Activated CD8-positive, alpha-beta memory T cell treated with anti-CD3 and anti-CD28 coated beads, Interleukin-2, amount 50 U/mL, for 1 hour (primary cell): Measurements from ENCODE around the gene ARL11.

Experiments
- DNase-seq: peaks from one replicate; pipeline ENCODE4 v3.0.0-alpha.2; 2020; ENCODE audit errors: extremely low read depth

Gene ARL11

GRCh38 chr13:49649244-49649962 lies 21.1 kb downstream of the ARL11 start:
- no peak for DNase-seq

GRCh38 chr13:49649963-49650312 lies 21.6 kb downstream of the ARL11 start:
- no peak for DNase-seq

- DNase-seq = no peak
These were observed 23.5 kb downstream of the ARL11 start for GRCh38 chr13:49651570-49652354.

GRCh38 chr13:49652355-49653305 lies 24.3 kb downstream of the ARL11 start:
- DNase-seq = no peak

- no peak for DNase-seq
These were observed 25.2 kb downstream of the ARL11 start for GRCh38 chr13:49653478-49653877.

GRCh38 chr13:49654011-49654410 lies 25.7 kb downstream of the ARL11 start:
- DNase-seq = no peak

GRCh38 chr13:49655906-49656305 lies 27.6 kb downstream of the ARL11 start:
- no peak for DNase-seq

- no peak for DNase-seq
These were observed 28.9 kb downstream of the ARL11 start for GRCh38 chr13:49657241-49657641.

- no peak for DNase-seq
These were observed 36.3 kb downstream of the ARL11 start for GRCh38 chr13:49664606-49665005.

GRCh38 chr13:49667773-49668172 lies 39.5 kb downstream of the ARL11 start:
- no peak for DNase-seq

- no peak for DNase-seq
These were observed 41.5 kb downstream of the ARL11 start for GRCh38 chr13:49669735-49670309.

GRCh38 chr13:49670828-49671227 lies 42.5 kb downstream of the ARL11 start:
- no peak for DNase-seq

- DNase-seq = no peak
These were observed 48.4 kb downstream of the ARL11 start for GRCh38 chr13:49676581-49677298.

GRCh38 chr13:49678191-49678914 lies 50.0 kb downstream of the ARL11 start:
- DNase-seq = no peak

- DNase-seq = no peak
These were observed 50.9 kb downstream of the ARL11 start for GRCh38 chr13:49679246-49679645.

GRCh38 chr13:49681842-49682435 lies 53.6 kb downstream of the ARL11 start:
- no peak for DNase-seq
